ENCODE results near the gene KCND3.

Gene KCND3

DNA sequence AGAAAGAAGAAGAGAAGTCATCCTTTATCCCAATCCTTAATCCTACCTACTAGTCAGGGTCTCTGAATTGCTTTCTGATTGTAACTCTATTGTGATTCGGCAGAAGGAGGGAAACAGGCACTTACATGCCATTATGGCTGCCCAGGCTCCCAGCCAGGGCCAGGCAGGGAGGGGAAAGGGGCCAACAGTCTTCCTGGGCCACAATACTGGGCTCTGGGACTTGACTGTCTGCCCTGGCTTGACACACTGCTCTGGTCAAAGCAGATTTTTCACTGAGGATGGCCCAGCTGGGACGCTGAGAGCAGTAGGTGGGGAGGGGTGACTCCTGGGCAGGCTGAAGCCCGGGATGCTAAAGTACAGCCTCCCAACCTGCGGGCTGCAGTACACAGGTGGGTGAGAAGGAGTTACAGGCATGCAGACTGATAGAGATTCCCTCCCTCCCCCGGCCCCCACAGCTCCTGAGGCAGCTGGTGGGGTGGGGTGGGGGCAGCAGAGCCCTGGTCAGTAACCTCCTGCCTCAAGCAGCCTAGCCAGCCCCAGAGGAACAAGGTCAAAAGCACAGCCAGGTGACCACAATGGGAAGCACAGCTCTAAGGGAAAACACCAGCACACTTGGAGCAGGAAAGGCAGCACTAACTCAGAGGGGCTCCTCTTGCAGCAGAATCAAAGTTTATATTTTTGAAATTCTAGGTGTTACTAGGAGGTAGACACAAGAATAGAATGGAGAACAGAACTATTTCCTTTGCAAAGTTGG is 25.3 kb downstream of the KCND3 start:
- Histone ChIP-seq H3K4me3 (replicated peaks; ENCODE audit: insufficient read depth, low read length) (no peak overlapping the region), H3K27ac (replicated peaks) (no peak overlapping the region), H3K27me3 (ENCODE audit: insufficient read depth, poor library complexity, severe bottlenecking) (peaks cover 2% of the 10 kb centered on the region)
- DNase-seq (ENCODE audit: low read depth in 1 of 2, low spot score in 1 of 2), result no peak
- TF ChIP-seq GABPA (IDR thresholded peaks at IDR 0.05; ENCODE audit: low read depth) (no peak), POLR2AphosphoS5 (IDR thresholded peaks at IDR 0.05; ENCODE audit: low read depth) (no peak), SPI1 (IDR thresholded peaks at IDR 0.05; ENCODE audit: borderline replicate concordance, low read depth) (no peak)
- TF ChIP-seq, protein P1, sequence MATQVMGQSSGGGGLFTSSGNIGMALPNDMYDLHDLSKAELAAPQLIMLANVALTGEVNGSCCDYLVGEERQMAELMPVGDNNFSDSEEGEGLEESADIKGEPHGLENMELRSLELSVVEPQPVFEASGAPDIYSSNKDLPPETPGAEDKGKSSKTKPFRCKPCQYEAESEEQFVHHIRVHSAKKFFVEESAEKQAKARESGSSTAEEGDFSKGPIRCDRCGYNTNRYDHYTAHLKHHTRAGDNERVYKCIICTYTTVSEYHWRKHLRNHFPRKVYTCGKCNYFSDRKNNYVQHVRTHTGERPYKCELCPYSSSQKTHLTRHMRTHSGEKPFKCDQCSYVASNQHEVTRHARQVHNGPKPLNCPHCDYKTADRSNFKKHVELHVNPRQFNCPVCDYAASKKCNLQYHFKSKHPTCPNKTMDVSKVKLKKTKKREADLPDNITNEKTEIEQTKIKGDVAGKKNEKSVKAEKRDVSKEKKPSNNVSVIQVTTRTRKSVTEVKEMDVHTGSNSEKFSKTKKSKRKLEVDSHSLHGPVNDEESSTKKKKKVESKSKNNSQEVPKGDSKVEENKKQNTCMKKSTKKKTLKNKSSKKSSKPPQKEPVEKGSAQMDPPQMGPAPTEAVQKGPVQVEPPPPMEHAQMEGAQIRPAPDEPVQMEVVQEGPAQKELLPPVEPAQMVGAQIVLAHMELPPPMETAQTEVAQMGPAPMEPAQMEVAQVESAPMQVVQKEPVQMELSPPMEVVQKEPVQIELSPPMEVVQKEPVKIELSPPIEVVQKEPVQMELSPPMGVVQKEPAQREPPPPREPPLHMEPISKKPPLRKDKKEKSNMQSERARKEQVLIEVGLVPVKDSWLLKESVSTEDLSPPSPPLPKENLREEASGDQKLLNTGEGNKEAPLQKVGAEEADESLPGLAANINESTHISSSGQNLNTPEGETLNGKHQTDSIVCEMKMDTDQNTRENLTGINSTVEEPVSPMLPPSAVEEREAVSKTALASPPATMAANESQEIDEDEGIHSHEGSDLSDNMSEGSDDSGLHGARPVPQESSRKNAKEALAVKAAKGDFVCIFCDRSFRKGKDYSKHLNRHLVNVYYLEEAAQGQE (IDR thresholded peaks at IDR 0.05; ENCODE audit: insufficient replicate concordance, low read depth), result no peak
- TF ChIP-seq, protein P2, sequence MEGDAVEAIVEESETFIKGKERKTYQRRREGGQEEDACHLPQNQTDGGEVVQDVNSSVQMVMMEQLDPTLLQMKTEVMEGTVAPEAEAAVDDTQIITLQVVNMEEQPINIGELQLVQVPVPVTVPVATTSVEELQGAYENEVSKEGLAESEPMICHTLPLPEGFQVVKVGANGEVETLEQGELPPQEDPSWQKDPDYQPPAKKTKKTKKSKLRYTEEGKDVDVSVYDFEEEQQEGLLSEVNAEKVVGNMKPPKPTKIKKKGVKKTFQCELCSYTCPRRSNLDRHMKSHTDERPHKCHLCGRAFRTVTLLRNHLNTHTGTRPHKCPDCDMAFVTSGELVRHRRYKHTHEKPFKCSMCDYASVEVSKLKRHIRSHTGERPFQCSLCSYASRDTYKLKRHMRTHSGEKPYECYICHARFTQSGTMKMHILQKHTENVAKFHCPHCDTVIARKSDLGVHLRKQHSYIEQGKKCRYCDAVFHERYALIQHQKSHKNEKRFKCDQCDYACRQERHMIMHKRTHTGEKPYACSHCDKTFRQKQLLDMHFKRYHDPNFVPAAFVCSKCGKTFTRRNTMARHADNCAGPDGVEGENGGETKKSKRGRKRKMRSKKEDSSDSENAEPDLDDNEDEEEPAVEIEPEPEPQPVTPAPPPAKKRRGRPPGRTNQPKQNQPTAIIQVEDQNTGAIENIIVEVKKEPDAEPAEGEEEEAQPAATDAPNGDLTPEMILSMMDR (IDR thresholded peaks at IDR 0.05; ENCODE audit: insufficient read depth, low read length), result no peak

DNA sequence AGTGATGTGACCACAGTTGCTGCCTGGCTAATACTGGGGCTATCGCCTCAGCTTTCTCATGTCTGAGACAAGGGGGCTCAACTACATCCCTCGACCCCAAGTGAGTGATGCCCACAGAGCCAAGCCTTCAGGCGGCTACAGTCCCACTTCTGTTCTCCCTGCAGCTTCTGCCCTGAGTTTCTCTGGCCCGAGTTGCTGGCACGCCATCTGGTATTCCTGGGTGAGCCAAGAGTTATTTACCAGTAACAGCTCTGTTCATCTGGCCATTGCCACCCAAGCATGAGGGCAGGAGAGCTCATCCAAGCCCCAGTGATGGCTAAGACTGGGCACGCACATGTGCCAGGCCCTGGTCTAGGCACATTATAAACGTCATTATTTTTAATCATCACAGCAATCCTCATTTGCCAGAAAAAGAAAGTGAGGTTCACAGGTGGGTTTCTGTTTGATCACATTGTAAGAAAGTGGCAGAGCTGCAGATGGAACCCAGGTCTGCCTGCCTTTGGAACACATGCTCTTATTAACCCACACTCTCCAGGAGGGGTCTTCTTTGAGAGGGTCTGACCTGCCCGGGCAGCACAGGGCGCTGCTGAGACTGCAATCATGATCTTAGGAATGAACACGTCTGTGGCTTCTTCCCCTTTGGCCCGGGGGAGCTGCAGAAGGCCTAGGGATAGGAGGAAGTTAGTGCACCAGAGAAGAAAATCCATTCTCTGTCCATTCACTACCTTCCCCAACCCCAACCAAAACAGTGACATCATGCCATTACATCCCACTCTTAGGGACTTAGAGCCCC is 27.5 kb downstream of the KCND3 start:
- no peak overlapping the region for H3K4me3 ChIP-seq (replicated peaks; ENCODE audit: insufficient read depth, low read length)
- no peak overlapping the region for H3K27ac ChIP-seq (replicated peaks)
- H3K27me3 ChIP-seq (ENCODE audit: insufficient read depth, poor library complexity, severe bottlenecking), result no peaks in the 10 kb centered on the region
- no peak for TF ChIP-seq GABPA (IDR thresholded peaks at IDR 0.05; ENCODE audit: low read depth)
- DNase-seq (ENCODE audit: low read depth in 1 of 2, low spot score in 1 of 2), result no peak

DNA sequence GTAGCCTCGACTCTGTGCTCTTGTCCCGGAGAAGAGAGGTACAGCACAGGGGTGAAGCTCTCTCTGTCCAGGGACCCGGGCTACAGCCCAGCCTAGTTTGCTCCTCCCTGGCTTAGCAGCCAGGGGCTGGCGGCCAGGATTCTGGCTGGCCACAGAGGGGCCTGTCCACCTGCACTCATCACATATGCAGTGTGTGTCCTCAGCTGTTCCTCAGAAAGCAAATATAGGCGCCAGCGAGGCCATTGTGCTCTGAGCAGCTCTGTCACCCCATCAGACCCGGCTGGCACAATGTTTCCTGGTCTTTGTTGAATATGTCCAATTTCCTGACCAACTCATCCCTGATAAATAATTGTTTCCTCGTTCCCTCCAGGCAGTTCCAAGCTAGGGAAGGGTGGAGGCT is 28.5 kb downstream of the KCND3 start:
- Histone ChIP-seq H3K4me3 (replicated peaks; ENCODE audit: insufficient read depth, low read length) (no peak overlapping the region), H3K27ac (replicated peaks) (no peak overlapping the region), H3K27me3 (ENCODE audit: insufficient read depth, poor library complexity, severe bottlenecking) (no peaks in the 10 kb centered on the region)
- no peak for DNase-seq (ENCODE audit: low read depth in 1 of 2, low spot score in 1 of 2)
- no peak for TF ChIP-seq SPI1 (IDR thresholded peaks at IDR 0.05; ENCODE audit: borderline replicate concordance, low read depth)

DNA sequence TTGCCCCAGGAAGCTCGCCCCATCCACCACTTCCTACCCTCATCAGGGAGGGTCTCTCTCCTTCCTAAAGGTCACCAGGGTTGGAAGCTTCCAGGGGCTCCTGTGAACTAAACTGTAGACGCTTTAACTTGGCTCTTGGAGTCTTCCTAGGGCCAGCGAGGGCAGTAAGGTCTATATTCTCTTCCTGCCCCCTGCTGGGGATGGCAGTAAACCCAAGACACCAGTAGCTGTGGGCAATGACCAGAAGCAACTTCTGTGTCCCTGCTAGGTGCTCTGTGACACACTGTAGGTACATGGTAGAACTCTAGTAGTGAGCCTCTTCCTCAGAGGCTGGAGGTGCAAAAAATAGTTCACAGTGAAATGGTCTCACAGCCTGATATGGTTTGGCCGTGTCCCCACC is 30.0 kb downstream of the KCND3 start:
- Histone ChIP-seq H3K4me3 (replicated peaks; ENCODE audit: insufficient read depth, low read length) (no peak overlapping the region), H3K27ac (replicated peaks) (no peak overlapping the region), H3K27me3 (ENCODE audit: insufficient read depth, poor library complexity, severe bottlenecking) (no peaks in the 10 kb centered on the region)
- DNase-seq (ENCODE audit: low read depth in 1 of 2, low spot score in 1 of 2), result no peak
- TF ChIP-seq POLR2AphosphoS5 (IDR thresholded peaks at IDR 0.05; ENCODE audit: low read depth) (no peak), SPI1 (IDR thresholded peaks at IDR 0.05; ENCODE audit: borderline replicate concordance, low read depth) (no peak), GABPA (IDR thresholded peaks at IDR 0.05; ENCODE audit: low read depth) (no peak)
- TF ChIP-seq, protein P1 (IDR thresholded peaks at IDR 0.05; ENCODE audit: insufficient replicate concordance, low read depth), result no peak
- TF ChIP-seq, protein P2 (IDR thresholded peaks at IDR 0.05; ENCODE audit: insufficient read depth, low read length), result no peak
